Activated CD4-positive, alpha-beta T cell treated with anti-CD3 and anti-CD28 coated beads for 24 hours (primary cell): ENCODE data around the gene GRIN3A.
A peak's percentile ranks its signal among the peaks of the same experiment; 100 is the strongest.
"Not testable (repeated sequence)": the region's sequence is repeated elsewhere in the genome, so short reads cannot be mapped to it uniquely, and the experiment has no call there.

Experiments
- DNase-seq, 2 donors: peaks; one replicate each; pipeline ENCODE4 v3.0.0-alpha.2; 2020; ENCODE audit warnings: low read depth in 2 of 2

The GRIN3A gene

GRCh38 chr9:101738566-101739183, at the start of gene GRIN3A:
Gene GRIN3A, minus strand, starts transcription at chr9:101738647. Its CDS starts 668 bp downstream, at chr9:101737979.
- no peak for DNase-seq

- no peak for DNase-seq
Observed at GRCh38 chr9:101787891-101788290, 49.4 kb upstream of the GRIN3A start.

DNA sequence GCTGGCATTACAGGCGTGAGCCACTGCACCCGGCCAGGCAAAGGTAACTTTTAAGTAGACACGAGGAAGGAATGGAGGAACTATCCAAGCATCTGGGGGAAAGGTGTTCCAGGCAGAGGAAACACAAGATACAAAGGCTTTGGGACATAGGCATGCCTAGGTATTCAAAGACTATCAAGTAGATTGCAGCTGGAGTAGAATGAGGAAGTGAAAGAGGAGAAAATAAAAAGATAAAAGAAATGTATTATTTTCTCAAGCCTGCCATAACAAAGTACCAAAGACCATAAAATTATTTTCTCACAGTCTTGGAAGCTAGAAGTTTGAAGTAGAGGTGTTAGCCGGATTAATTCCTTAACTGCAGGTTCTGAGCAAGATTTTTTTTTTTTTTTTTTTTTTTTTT, 39.9 kb upstream of the GRIN3A start:
- DNase-seq: no peak

DNA sequence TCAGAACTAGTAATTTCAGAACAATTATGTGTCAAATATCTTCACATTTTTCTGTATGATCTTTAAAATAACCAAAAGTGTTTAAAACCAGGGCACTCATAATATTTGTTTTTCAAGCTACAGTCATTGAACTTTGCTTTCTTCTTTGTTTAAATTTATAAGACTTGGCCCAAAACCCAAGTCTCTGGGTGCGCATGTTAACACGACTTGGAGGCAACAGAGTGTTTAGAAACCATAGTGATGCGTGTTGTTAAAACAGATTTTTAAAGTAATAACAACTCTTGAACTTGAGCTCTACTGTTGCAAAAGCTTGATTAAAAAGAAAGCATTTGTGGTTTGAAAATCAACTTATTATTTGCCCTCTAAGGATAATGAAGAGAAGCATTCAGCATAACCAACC, 26.0 kb upstream of the GRIN3A start:
- DNase-seq: no peak

GRCh38 chr9:101758304-101758930, 20.0 kb upstream of the GRIN3A start:
- no peak for DNase-seq

- no peak for DNase-seq
Observed at GRCh38 chr9:101753716-101754115, 15.3 kb upstream of the GRIN3A start.

- no peak for DNase-seq
Observed at GRCh38 chr9:101751895-101752294, 13.4 kb upstream of the GRIN3A start.

GRCh38 chr9:101739311-101739710, 864 bp upstream of the GRIN3A start:
- DNase-seq: no peak

- DNase-seq: no peak
Observed at GRCh38 chr9:101737705-101738565, 512 bp downstream of the GRIN3A start.

GRCh38 chr9:101737165-101737704, 1.2 kb downstream of the GRIN3A start:
- DNase-seq: no peak

- DNase-seq: no peak
Observed at GRCh38 chr9:101736717-101737116, 1.7 kb downstream of the GRIN3A start.

DNA sequence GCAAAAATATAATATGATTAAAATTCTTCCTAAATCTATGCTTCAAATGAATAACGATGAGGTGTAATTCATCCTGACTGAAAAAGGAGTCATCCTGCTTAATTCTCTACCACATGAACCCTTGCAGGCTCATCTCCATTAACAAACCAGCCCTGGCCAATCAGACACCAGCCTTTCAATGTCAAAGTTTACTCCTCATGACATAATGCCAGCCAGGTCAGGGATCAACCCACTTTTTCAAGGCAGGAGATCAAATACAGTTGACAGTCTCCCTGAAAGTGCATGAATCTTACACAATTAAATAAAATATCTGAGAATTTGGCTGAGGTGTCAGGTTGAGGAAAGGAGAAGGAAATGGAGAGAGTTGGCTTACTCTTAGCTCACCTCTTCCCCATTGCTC, 7.0 kb downstream of the GRIN3A start:
- DNase-seq: no peak

DNA sequence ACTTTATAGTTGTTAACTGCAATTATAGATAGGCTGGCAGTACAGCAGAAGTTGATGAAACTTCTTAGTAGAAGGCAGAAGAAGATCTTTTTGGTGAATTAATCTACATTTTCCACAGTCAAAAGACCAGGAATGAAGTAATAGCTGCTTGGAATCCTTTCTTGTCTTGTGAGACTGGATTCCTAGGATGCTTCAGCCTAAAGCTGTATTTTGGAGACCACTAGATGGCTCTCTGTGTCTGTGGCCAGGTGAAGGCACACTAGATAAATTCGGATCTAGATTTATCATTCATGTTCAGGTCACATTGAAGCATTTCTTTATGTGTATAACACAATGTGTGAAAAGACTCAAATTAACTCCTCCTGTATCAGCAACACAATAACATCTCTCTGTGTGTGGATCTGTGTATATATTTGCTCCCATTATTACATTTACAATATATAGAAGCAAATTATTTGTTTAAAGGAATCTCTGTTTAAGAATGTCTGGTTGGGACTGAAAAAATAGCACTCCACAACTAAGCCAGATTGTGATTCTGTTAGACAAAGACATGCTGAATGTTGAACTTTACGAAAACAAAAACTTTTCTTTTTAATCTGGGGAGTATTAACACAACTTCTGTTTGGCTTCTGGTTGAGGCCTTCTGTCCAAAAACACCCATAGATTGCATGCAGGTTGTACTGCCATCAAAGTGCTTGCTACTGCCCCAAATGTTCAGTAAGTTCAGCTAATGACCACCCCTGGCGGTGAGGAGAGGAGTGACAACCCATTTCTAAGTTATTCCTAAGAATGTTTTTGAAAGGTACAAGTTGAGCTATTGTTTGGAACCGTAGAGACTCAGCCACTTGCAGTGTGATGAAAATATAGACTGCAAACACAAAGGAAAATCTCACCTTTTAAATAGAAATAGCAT, 10.6 kb downstream of the GRIN3A start:
- DNase-seq: peak in 1 of 2 donors; percentile 7

DNA sequence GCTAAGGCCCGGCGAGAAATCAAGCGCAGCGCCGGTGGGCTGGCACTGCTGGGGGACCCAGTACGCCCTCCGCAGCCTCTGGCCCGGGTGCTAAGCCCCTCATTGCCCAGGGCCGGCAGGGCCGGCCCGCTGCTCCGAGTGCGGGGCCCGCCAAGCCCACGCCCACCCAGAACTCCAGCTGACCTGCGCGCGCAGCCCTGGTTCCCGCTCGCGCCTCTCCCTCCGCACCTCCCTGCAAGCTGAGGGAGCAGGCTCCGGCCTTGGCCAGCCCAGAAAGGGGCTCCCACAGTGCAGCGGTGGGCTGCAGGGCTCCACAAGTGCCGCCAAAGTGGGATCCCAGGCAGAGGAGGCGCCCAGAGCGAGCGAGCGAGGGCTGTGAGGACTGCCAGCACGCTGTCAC, 14.2 kb downstream of the GRIN3A start:
- DNase-seq: not testable (repeated sequence)

DNA sequence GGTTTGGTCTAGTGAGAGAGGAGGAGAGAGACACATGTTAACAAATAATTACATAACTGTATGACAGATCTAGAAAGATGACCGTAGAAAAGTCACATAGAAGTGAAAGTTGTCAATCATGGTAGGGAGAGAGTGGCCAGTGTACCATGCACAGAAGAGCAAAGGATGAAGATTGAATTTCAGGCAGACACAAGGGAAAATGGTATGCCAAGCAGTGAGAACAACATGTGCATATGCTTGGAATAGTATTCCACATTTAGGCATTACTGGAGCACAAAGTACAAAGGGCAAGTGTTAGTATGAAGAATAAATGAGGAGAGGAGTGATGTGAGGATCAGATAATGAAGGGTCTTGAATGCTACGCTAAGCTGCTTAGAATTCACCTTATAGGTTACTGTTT, 20.3 kb downstream of the GRIN3A start:
- DNase-seq: no peak

DNA sequence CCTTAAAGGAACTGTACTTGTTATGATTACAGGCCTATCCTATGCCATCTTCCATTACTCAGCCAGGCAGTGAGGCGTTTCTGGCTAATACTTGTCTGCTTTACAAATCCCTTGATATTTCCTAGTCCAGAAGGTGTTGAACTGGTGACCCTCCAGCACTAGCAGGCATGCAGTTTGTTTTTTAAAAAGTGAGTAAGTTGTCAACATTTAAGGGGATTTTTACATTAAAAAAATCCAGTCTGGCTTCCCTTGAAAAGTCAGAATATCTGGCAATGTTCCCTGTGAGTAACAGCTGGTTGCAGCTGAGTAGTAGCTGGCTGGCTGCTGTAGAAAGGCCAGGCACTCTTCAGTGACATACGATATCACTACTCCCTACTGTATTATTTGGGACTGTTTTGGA, 21.8 kb downstream of the GRIN3A start:
- DNase-seq: no peak

GRCh38 chr9:101711330-101711941, 27.0 kb downstream of the GRIN3A start:
- peak; percentile 4 to 20 for DNase-seq

DNA sequence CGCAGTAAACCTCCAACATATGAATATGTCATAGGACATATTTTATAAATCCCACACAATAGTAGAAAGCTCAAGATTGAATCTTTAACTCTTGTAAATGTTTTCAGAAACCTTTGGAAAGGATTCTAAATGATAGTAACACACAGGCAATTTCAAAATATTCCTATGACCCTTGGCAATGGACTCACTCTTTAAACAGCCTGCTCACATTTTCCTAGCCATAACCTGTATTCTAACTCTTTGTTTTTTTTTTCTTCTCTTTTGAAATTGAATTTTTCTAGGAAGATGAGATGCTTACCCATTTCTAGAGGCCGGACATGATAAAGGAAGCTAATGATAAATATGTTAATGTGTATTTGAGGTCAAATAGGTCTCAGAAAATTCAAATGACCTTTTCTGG, 29.6 kb downstream of the GRIN3A start:
- DNase-seq: no peak

DNA sequence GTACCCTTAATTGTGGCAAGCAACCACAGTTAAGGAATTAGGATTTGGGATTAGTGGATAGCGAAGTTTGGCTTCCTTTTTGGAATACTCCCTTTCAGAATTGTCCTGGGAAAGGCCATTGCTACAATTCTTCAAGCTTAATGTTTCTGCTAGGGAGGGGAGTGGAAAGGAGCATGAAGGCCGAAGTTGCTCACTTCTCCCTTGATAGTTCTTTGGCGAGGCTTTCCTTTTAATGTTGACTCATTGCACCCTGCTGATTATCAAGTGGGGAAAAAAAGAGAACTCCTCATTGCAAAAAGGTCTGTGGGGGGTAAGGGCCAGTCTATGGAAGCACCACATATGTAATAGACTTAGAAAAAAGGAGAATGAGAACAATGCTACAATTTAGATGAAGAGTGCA, 30.7 kb downstream of the GRIN3A start:
- no peak for DNase-seq

DNA sequence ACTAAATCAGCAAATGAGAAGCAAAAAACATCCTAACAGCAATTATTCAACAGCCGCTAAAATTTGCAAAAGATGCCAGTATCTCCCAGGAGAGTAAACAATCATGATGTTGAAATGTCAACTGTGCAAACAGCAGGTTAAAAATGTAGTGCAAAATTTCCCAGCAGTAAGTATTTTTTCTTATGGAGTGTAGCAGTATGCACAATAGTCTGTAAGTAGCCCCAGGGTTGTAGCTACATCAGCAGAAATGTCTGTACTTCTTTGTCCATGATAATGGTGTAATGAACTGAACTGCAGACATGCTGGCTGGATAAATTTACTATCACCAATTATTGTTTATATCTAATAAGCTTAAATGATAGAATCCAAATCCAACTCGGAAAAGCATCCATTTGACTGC, 31.4 kb downstream of the GRIN3A start:
- DNase-seq: no peak

DNA sequence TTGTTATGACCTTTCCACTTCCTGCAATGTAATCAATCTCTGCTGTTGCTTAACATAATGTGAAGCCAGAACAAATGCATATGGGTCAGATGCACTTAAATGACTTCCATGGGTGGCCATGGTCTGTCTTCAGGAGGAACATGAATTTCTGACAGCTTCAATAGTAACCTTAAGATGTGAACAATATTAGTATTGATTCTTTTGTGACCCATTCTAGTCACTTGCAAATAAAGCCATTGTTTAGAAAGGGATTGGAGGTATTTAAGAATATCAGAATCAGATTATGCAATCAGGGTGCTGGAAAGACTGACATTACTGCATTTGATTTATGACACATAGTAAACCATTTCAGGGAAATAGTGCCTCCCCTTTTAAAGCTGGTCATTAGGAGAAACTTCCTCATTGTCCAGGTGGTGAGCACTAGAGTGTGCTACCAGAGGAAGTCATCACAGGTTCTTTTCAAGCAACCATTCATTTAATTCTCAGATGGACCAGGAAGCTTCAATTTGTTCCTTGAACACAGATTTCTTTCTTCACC, 32.1 kb downstream of the GRIN3A start:
- no peak for DNase-seq
